GM21528 (cell line): ENCODE results near the gene DPY19L1.
"Not testable (repeated sequence)": the region's sequence is repeated elsewhere in the genome, so short reads cannot be mapped to it uniquely, and the experiment has no call there.

Experiments used
- ATAC-seq: cut with Tn5 transposase; IDR thresholded peaks from one replicate; pipeline ENCODE4 v1.9.1; 2021; ENCODE audit warnings: mild to moderate bottlenecking, moderate library complexity; ENCODE audit not compliant: unreplicated experiment, low FRiP score

Gene DPY19L1

GRCh38 chr7:34931739-34932138 is 105.5 kb downstream of the DPY19L1 start:
- ATAC-seq = no peak

DNA sequence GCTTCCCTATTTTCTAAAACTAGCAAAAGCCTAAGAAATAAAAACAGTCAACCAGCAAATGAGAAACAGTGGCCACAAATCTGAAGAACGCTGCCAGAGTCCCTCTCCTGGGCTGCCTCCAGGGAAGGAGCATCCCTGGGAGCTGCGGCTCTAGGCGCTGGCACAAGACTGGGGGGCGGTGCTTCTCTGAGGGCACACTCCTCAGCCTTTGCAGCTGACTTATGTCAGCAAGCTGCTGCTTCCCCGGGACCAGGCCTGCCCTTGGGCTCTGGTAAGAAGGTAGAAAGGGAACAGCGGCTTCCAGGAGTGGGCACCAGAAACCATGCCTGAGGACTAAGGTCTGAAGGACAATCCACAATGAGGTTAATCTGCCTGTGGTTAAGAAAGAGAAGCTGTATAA is 107.5 kb downstream of the DPY19L1 start:
- not testable (repeated sequence) for ATAC-seq

- no peak for ATAC-seq
These were observed 108.7 kb downstream of the DPY19L1 start for GRCh38 chr7:34928560-34928959.

DNA sequence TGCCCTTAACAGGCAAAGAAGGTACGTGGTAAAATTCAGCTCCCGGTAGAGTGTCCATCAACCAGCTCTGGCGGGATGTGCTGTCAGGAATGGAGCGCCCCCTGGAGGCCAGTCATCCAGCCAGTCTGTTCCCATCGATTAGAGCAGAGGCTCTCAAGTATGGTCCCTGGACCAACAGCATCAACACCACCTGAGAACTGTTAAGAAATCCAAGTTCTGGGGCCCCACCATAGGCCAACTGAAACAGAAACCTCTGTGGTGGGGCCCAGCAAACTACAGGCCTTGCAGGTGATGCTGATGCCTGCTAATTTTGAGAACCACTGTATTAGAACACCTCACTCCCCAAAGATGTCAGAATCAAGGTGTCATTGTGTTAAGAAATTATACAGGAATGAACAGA is 109.2 kb downstream of the DPY19L1 start:
- peak; percentile 88 for ATAC-seq

- not testable (repeated sequence) for ATAC-seq
These were observed 116.8 kb downstream of the DPY19L1 start for GRCh38 chr7:34920470-34920869.

DNA sequence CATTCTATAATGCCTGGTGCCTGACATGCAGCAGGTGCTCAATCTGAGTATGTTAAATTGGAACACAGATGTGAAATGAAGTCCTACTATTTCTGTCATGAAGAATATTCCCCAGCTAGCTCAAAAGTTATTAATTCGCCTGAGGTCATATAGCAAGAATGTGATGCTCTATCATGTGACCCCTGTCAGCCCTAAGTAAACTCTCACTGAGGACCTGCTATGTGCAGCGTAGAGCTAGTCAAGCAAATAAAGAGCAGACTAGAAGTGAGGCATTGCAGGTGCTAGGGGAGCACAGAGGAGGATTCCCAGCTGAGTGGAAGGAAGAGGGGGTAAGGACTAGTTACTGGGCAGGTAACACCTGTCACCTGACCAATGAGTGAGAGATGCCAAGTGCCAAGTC is 118.2 kb downstream of the DPY19L1 start:
- not testable (repeated sequence) for ATAC-seq

GRCh38 chr7:34918198-34918861 is 119.0 kb downstream of the DPY19L1 start:
- not testable (repeated sequence) for ATAC-seq

DNA sequence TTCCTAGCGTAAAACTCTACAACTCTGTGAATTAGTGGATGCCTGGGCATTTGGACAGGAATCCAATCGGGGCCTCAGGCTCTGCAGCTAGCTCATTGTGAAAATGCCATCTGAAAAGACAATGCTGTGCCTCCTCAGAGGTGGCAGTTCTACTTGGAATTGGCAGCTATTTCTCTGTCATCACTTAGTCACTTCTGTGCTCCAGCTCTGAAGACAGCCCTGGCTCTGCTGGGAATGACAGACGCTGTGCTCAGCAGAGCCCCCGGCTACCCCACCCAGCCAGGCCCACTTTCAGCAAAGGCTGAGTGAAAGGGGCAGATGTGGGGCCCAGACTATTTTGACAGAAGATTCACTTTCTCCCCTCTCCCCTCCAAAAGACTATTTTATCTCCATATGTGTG is 119.8 kb downstream of the DPY19L1 start:
- not testable (repeated sequence) for ATAC-seq

DNA sequence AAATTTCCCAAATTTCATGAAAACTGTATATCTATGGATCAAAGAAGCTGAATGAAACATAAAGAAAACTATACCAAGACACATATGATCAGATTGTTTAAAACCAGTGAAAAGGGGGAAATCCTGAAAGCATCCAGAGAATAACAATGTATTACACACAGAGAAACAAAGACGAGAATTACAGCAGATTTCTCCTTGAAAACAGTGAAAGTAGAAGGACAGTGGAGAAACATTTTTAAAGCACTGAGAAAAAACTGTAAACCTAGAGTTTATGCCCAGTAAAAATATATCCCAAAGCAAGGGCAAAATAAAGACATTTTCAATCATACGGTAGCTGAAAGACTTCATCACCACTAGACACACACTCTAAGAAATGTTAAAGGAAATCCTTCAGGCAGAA is 121.0 kb downstream of the DPY19L1 start:
- ATAC-seq = no peak

DNA sequence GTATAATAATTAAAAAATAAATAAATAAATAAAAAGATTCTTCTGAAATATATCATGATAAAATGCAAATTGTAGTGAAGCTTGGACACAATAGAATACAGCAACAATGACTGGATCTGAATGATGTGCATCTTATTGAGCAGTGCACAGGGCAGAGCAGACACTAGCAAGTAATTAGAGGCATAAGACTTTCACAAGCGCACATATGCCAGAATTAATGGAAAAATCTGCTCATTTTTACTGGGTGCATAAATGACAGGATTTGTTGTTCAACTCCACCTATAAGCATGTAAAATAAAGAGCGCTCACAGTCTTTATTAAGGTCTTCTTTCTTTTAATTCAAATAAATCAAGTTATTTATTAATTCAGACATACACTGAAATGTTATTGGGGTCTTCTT is 125.0 kb downstream of the DPY19L1 start:
- ATAC-seq = no peak

DNA sequence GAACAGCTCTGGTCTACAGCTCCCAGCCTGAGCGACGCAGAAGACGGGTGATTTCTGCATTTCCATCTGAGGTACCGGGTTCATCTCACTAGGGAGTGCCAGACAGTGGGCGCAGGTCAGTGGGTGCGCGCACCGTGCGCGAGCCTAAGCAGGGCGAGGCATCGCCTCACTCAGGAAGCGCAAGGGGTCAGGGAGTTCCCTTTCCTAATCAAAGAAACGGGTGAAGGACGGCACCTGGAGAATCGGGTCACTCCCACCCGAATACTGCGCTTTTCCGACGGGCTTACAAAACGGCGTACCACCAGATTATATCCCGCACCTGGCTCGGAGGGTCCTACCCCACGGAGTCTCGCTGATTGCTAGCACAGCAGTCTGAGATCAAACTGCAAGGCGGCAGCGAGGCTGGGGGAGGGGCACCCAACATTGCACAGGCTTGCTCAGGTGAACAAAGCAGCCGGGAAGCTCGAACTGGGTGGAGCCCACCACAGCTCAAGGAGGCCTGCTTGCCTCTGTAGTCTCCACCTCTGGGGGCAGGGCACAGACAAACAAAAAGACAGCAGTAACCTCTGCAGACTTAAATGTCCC is 130.9 kb downstream of the DPY19L1 start:
- not testable (repeated sequence) for ATAC-seq

- ATAC-seq = no peak
These were observed 132.3 kb downstream of the DPY19L1 start for GRCh38 chr7:34904987-34905386.

GRCh38 chr7:34903921-34904320 is 133.4 kb downstream of the DPY19L1 start:
- ATAC-seq = not testable (repeated sequence)

GRCh38 chr7:34902182-34902581 is 135.1 kb downstream of the DPY19L1 start:
- ATAC-seq = no peak

GRCh38 chr7:34900891-34901513 is 136.3 kb downstream of the DPY19L1 start:
- no peak for ATAC-seq

- no peak for ATAC-seq
These were observed 142.1 kb downstream of the DPY19L1 start for GRCh38 chr7:34895202-34895601.

- ATAC-seq = no peak
These were observed 147.3 kb downstream of the DPY19L1 start for GRCh38 chr7:34889951-34890350.

DNA sequence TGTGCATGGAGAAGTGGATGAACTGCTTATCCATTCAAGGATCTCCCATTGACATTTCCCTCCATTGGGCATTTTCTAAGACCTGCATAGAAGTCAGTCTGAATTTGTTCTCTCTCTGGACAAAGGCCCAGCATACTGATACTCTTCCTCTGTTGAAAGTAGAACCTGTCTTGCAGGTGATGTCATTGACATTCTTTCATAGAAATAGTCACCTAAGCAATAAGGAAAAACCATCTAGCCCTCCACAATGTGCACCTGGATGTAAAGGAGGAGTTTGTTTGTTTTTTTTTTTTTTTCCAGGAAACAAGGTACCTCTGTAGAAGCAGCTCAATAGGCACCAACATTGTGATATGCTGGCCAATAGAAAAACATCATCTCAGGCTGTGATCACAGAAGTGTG is 150.4 kb downstream of the DPY19L1 start:
- ATAC-seq = no peak

DNA sequence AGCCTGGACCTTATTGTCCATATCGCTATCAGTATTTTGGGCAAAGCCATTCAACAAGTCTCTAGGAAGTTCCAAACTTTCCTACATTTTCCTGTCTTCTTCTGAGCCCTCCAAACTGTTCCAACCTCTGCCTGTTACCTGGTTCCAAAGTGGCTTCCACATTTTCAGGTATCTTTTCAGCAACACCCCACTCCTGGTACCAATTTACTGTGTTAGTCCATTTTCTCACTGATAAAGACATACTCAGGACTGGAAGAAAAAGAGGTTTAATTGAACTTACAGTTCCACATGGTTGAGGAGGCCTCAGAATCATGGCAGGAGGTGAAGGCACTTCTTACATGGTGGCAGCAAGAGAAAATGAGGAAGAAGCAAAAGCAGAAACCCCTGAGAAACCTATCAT is 153.4 kb downstream of the DPY19L1 start:
- ATAC-seq = not testable (repeated sequence)

- ATAC-seq = no peak
These were observed 157.4 kb downstream of the DPY19L1 start for GRCh38 chr7:34879871-34880270.

- not testable (repeated sequence) for ATAC-seq
These were observed 158.1 kb downstream of the DPY19L1 start for GRCh38 chr7:34878944-34879735.
